SK-N-SH (cell line): Measurements from ENCODE around the gene COL24A1.

Experiments used
- CTCF ChIP-seq: fragments of 200-600 bp; sonication (generic); IDR thresholded peaks from 2 replicates; pipeline ENCODE4 v1.6.1; 2017; ENCODE audit warnings: antibody characterized with exemption, mild to moderate bottlenecking, moderate library complexity
- GABPA ChIP-seq: IDR thresholded peaks from 2 replicates; pipeline ENCODE4 v1.4.0; 2012; ENCODE audit warnings: low read depth, mild to moderate bottlenecking
- POLR2AphosphoS5 ChIP-seq: IDR thresholded peaks from 2 replicates; pipeline ENCODE4 v1.6.1; 2012; ENCODE audit warnings: low read depth, low read length
- RAD21 ChIP-seq: IDR thresholded peaks from 2 replicates; pipeline ENCODE4 v1.6.1; 2012; ENCODE audit warnings: mild to moderate bottlenecking, low read length
- RFX5 ChIP-seq: IDR thresholded peaks from 2 replicates; pipeline ENCODE4 v1.6.1; 2012; ENCODE audit warnings: mild to moderate bottlenecking, improper control_type of control experiment, low read length
- RXRA ChIP-seq: IDR thresholded peaks from 2 replicates; pipeline ENCODE4 v1.4.0; 2012; ENCODE audit warnings: low read depth, mild to moderate bottlenecking, borderline replicate concordance
- ZBTB33 ChIP-seq: IDR thresholded peaks from 2 replicates; pipeline ENCODE4 v1.4.0; 2012; ENCODE audit warnings: low read depth, borderline replicate concordance

GRCh38 chr1:85862456-85862855, 294.1 kb downstream of the COL24A1 start:
- TF ChIP-seq CTCF, result no peak
- no peak for TF ChIP-seq RAD21
- no peak for TF ChIP-seq POLR2AphosphoS5
- no peak for TF ChIP-seq GABPA
- no peak for TF ChIP-seq ZBTB33
- no peak for TF ChIP-seq RFX5
- no peak for TF ChIP-seq RXRA
